K562 (cell line): Measurements from ENCODE around the gene CRIP1. TPM values are rescaled to one million over a fixed set of nuclear protein-coding genes. Genes with fewer than 3 reads are reported as not detected.

Source experiments
- ATAC-seq: fragments of 200-7000 bp; cut with Tn5 transposase; 3 replicates; pipeline ENCODE4 v1.9.1; 2020; ENCODE audit warnings: moderate library complexity
- BruUV-seq: library from RNA; stranded (reverse); fragments of 400-500 nt; replicated peaks from 2 replicates; lab custom pipeline; 2021; lab: Mats Ljungman, UMichigan
- CTCF ChIA-PET: fragments of 300-600 bp; formaldehyde crosslinking; extraction: SDS; loops from one replicate; lab custom pipeline; 2021; ENCODE audit warnings: low intra/inter-chr PET ratio; lab: Yijun Ruan, JAX
- POLR2A ChIA-PET: fragments of 300-600, 350-650 bp; sonication (Branson Sonifier 250); formaldehyde crosslinking; extraction: SDS; loops from one replicate; lab custom pipeline; 2021; ENCODE audit warnings: antibody characterized with exemption, inconsistent platforms; lab: Yijun Ruan, JAX
- DNase-seq, 4 experiments: peaks; one replicate each; pipeline versions ENCODE4 v3.0.0 to v3.0.0-alpha.2; 2011 to 2018; ENCODE audit warnings: low spot score in 3 of 4, mixed read lengths in 3 of 4; ENCODE audit errors: extremely low read depth in 1 of 4
- FAIRE-seq: peaks from 2 replicates; lab custom pipeline; 2011; peaks lifted over from hg19 to GRCh38; lab: Jason Lieb, UNC
- H2AFZ ChIP-seq: 2 replicates; pipeline ENCODE4 v1.6.0; 2011; ENCODE audit warnings: low read depth, low read length, control low read depth, inconsistent platforms
- H3K27ac ChIP-seq: fragments of 200-600 bp; 3 replicates; pipeline ENCODE4 v1.8.0; 2011; ENCODE audit warnings: low read depth, mild to moderate bottlenecking, control low read depth, inconsistent platforms, low read length, moderate library complexity, mixed read lengths; ENCODE audit errors: extremely low read depth
- H3K27me3 ChIP-seq, 2 experiments: fragments of 300-600 bp in 1 of 2; 2 replicates in 1 of 2; 3 replicates in 1 of 2; pipeline versions ENCODE4 v1.6.0 to v1.8.0; 2011; ENCODE audit warnings: inconsistent platforms in 2 of 2, low read length in 2 of 2, mild to moderate bottlenecking in 1 of 2, mixed read lengths in 1 of 2, moderate library complexity in 1 of 2; ENCODE audit not compliant: control insufficient read depth in 2 of 2, insufficient read depth in 2 of 2
- H3K36me3 ChIP-seq: fragments of 300-600 bp; 3 replicates; pipeline ENCODE4 v1.8.0; 2011; ENCODE audit warnings: mild to moderate bottlenecking, low read length, inconsistent platforms; ENCODE audit not compliant: control insufficient read depth, insufficient read depth
- H3K4me1 ChIP-seq, 2 experiments: fragments of 200-600 bp in 1 of 2; replicated peaks in 1 of 2; 2 replicates in 1 of 2; 3 replicates in 1 of 2; pipeline versions ENCODE4 v1.5.1 to v1.8.0; 2011; ENCODE audit warnings: inconsistent platforms in 2 of 2, low read length in 2 of 2, mild to moderate bottlenecking in 1 of 2, mixed read lengths in 1 of 2, moderate library complexity in 1 of 2; ENCODE audit not compliant: control insufficient read depth in 2 of 2, insufficient read depth in 2 of 2
- H3K4me2 ChIP-seq: 2 replicates; pipeline ENCODE4 v1.6.1; 2011; ENCODE audit warnings: low read length, control low read depth, inconsistent platforms, mixed read lengths; ENCODE audit not compliant: insufficient read depth
- H3K4me3 ChIP-seq: fragments of 200-600 bp; sonication (generic), shearing (Covaris generic); 2 replicates; pipeline ENCODE4 v1.5.1; 2016; ENCODE audit warnings: control low read depth, inconsistent platforms
- H3K79me2 ChIP-seq: fragments of 200-600 bp; 3 replicates; pipeline ENCODE4 v1.8.0; 2011; ENCODE audit warnings: low read length, inconsistent platforms; ENCODE audit not compliant: control insufficient read depth, insufficient read depth
- H3K9ac ChIP-seq, 2 experiments: 2 replicates each; pipeline versions ENCODE4 v1.6.0 to v1.6.1; 2011; ENCODE audit warnings: low read depth in 2 of 2, low read length in 2 of 2, control low read depth in 1 of 2, inconsistent platforms in 1 of 2, mild to moderate bottlenecking in 1 of 2, mixed read lengths in 1 of 2; ENCODE audit not compliant: insufficient read depth in 1 of 2
- H3K9me1 ChIP-seq: one replicate; pipeline ENCODE4 v1.6.0; 2011; ENCODE audit warnings: inconsistent platforms, mild to moderate bottlenecking, low read length, moderate library complexity; ENCODE audit not compliant: control insufficient read depth, insufficient read depth
- H3K9me3 ChIP-seq: replicated peaks from 2 replicates; pipeline ENCODE4 v1.5.1; 2011; ENCODE audit warnings: low read depth, low read length, inconsistent platforms; ENCODE audit not compliant: control insufficient read depth, insufficient read depth
- H4K20me1 ChIP-seq: replicated peaks from 2 replicates; pipeline ENCODE4 v1.6.1; 2011; ENCODE audit warnings: low read length, inconsistent platforms, mixed read lengths; ENCODE audit not compliant: control insufficient read depth, insufficient read depth
- GATAD2B ChIP-seq: fragments of 450-650 bp; IDR thresholded peaks from 2 replicates; pipeline ENCODE4 v1.6.1; 2017; ENCODE audit warnings: mild to moderate bottlenecking, borderline replicate concordance
- POLR2G ChIP-seq: fragments of 200-400 bp; formaldehyde crosslinking; IDR thresholded peaks from 2 replicates; pipeline ENCODE4 v1.6.1; 2017; ENCODE audit warnings: low read depth, mild to moderate bottlenecking, antibody characterized with exemption, low read length, moderate library complexity
- WGBS: fragments of 100-300 bp; shearing (Covaris generic); methylation state at CpG from one replicate; pipeline ENCODE4 v1.1.6; 2016; ENCODE audit warnings: low coverage, mixed read lengths; ENCODE audit not compliant: insufficient coverage; ENCODE audit errors: missing lambda C conversion rate; 5-methylcytosine and 5-hydroxymethylcytosine counted together
- in situ Hi-C: fragments of 300-500 bp; cut with MboI; formaldehyde crosslinking; loops from 4 replicates; pipeline ENCODE4 v1.15.0; 2018; ENCODE audit warnings: inconsistent platforms, mixed read lengths
- intact Hi-C: fragments of 100-400 bp; cut with micrococcal nuclease; formaldehyde crosslinking; loops from 2 replicates; pipeline ENCODE4 v1.14.2; 2022
- polyA plus RNA-seq, 8 experiments: library from polyadenylated mRNA; depleted of rRNA in 4 of 8; stranded (reverse) in 5 of 8; unstranded in 3 of 8; fragments of >200 nt; fragmentation: Nextera tagmentation in 2 of 8; fragmentation: Illumina TruSeq in 1 of 8; extraction: Ambion mirVana in 2 of 8; extraction: Trizol in 1 of 8; gene quantifications; 2 replicates each; pipeline versions ENCODE4 v1.2.1 to v1.2.3, GENCODE V29; 2011 to 2014; ENCODE audit warnings: inconsistent platforms in 1 of 8, missing spikeins in 1 of 8
- total RNA-seq, 7 experiments: library from RNA; depleted of rRNA in 6 of 7; stranded (reverse); fragments of >200 nt in 6 of 7; fragmentation: Illumina TruSeq in 2 of 7; extraction: Trizol in 2 of 7; gene quantifications; 2 replicates each; pipeline versions ENCODE4 v1.2.1 to v1.2.3, GENCODE V29; 2011 to 2021; ENCODE audit warnings: low replicate concordance in 1 of 7
- TF ChIP-seq, protein P1 (sequence below): fragments of 450-650 bp; IDR thresholded peaks from 2 replicates; pipeline ENCODE4 v1.6.1; 2016; ENCODE audit warnings: mild to moderate bottlenecking

CRIP1 gene
- total and polyA plus RNA-seq, 9 of the 15 experiments (the other 6 are each of a cell fraction or from before 2014, with no cell fraction given), result 0.11 to 0.58 (median 0.14) TPM; not detected in 6

DNA sequence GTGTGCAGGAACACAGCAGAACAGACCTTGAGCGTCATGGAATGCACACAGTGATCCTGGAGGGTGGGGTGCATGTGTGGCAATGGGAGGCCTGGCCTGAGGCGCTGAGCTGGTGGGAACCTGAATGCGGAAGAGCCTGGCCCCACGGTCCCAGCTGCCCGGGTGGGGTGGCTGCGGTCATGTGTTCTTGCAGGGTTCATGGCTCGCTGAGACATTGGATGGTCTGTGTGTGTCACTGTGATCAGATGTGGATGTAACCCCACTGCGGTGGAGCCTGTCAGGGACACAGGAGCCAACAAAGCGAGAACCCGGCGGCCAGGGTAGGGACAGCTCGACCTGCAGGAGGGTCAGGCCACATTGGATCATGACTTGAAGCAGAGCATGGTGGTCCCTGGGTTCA is 43.9 kb upstream of the CRIP1 start:
- H3K27me3 ChIP-seq, result no peaks in the 10 kb centered on the region
- peaks cover 45% of the 10 kb centered on the region; the same call in 1 of the 3 replicates for H3K36me3 ChIP-seq
- no TSS peak for BruUV-seq
- FAIRE-seq, result no peak
- H3K4me1 ChIP-seq, result peaks cover 0 to 50% of the 10 kb centered on the region in 2 experiments; a peak in 2 of 5 replicates
- no peak overlapping the region for H3K9ac ChIP-seq
- H3K4me3 ChIP-seq, result no peak overlapping the region
- in situ Hi-C loops, result no loop called here
- H3K27ac ChIP-seq, result no peak overlapping the region
- H3K9me3 ChIP-seq, result no peaks in the 10 kb centered on the region
- no peak for DNase-seq
- POLR2A ChIA-PET, result no interaction called here
- TF ChIP-seq POLR2G (peak; percentile 35; the same call in 1 of the 2 replicates), GATAD2B (no peak)
- TF ChIP-seq, protein P1, sequence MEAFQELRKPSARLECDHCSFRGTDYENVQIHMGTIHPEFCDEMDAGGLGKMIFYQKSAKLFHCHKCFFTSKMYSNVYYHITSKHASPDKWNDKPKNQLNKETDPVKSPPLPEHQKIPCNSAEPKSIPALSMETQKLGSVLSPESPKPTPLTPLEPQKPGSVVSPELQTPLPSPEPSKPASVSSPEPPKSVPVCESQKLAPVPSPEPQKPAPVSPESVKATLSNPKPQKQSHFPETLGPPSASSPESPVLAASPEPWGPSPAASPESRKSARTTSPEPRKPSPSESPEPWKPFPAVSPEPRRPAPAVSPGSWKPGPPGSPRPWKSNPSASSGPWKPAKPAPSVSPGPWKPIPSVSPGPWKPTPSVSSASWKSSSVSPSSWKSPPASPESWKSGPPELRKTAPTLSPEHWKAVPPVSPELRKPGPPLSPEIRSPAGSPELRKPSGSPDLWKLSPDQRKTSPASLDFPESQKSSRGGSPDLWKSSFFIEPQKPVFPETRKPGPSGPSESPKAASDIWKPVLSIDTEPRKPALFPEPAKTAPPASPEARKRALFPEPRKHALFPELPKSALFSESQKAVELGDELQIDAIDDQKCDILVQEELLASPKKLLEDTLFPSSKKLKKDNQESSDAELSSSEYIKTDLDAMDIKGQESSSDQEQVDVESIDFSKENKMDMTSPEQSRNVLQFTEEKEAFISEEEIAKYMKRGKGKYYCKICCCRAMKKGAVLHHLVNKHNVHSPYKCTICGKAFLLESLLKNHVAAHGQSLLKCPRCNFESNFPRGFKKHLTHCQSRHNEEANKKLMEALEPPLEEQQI, result no peak
- TF ChIP-seq, all 486 proteins: peak for 1
- CTCF ChIA-PET, result no interaction called here
- intact Hi-C loops, result no loop called here
- peaks cover 15% of the 10 kb centered on the region for H3K79me2 ChIP-seq
- ATAC-seq, result no peak
- no peak overlapping the region for H3K4me2 ChIP-seq
- no peaks in the 10 kb centered on the region for H3K9me1 ChIP-seq
- WGBS, result 82% methylated on average over 10 of the region's 12 CpGs
- 0 out of 2 replicates have a peak, but pooled peaks cover 6% of the 10 kb centered on the region for H4K20me1 ChIP-seq
- H2AFZ ChIP-seq, result no peak overlapping the region
